Uterus (tissue), 2 donors: ENCODE results near the gene FAM221A.
"Not testable (repeated sequence)": the region's sequence is repeated elsewhere in the genome, so short reads cannot be mapped to it uniquely, and the experiment has no call there.

Experiments
- CTCF ChIP-seq, 4 experiments: fragments of 200-600 bp in 2 of 4; fragments of 450-650 bp in 2 of 4; sonication (generic) in 2 of 4; IDR thresholded peaks; one replicate each; pipeline ENCODE4 v1.5.1; 2016 to 2019; ENCODE audit warnings: antibody characterized with exemption in 4 of 4, mild to moderate bottlenecking in 2 of 4, moderate library complexity in 1 of 4
- POLR2A ChIP-seq, 2 donors: fragments of 450-650 bp; IDR thresholded peaks; one replicate each; pipeline ENCODE4 v1.6.1; 2016; ENCODE audit warnings: antibody characterized with exemption in 2 of 2, mild to moderate bottlenecking in 1 of 2, moderate library complexity in 1 of 2

- not testable (repeated sequence) for TF ChIP-seq POLR2A, CTCF (IDR thresholded peaks at IDR 0.05)
Measured at GRCh38 chr7:23684041-23684440, 4.0 kb downstream of the FAM221A start.
